CD4-positive, alpha-beta memory T cell (primary cell): Measurements from ENCODE around the gene TEKT4. TPM values are rescaled to one million over a fixed set of nuclear protein-coding genes. Genes with fewer than 3 reads are reported as not detected.
"Not testable (repeated sequence)": the region's sequence is repeated elsewhere in the genome, so short reads cannot be mapped to it uniquely, and the experiment has no call there.

Experiments used
- CTCF ChIA-PET: fragments of 350-600 bp; sonication (Branson Sonifier 250); formaldehyde crosslinking; loops from one replicate; lab custom pipeline; 2021; ENCODE audit warnings: inconsistent platforms; ENCODE audit not compliant: partially characterized antibody; lab: Charles Lee
- POLR2A ChIA-PET: fragments of 350-600 bp; sonication (Branson Sonifier 250); formaldehyde crosslinking; loops from one replicate; lab custom pipeline; 2021; ENCODE audit not compliant: partially characterized antibody; lab: Charles Lee
- DNase-seq, 5 donors: peaks; one replicate each; pipeline versions ENCODE4 v3.0.0 to v3.0.0-alpha.2; 2020 to 2022; ENCODE audit warnings: mixed read lengths in 1 of 5
- H3K27ac ChIP-seq: one replicate; pipeline ENCODE4 v1.7.0; 2013; ENCODE audit warnings: low read depth, low read length
- H3K27me3 ChIP-seq: 2 replicates; pipeline ENCODE4 v1.7.0; 2013; ENCODE audit warnings: mild to moderate bottlenecking, low read length, moderate library complexity; ENCODE audit not compliant: insufficient read depth
- H3K36me3 ChIP-seq: 2 replicates; pipeline ENCODE4 v1.7.0; 2013; ENCODE audit warnings: mild to moderate bottlenecking, low read length, moderate library complexity; ENCODE audit not compliant: insufficient read depth
- H3K4me1 ChIP-seq: 2 replicates; pipeline ENCODE4 v1.7.0; 2013; ENCODE audit warnings: mild to moderate bottlenecking, low read length, moderate library complexity; ENCODE audit not compliant: insufficient read depth
- H3K4me3 ChIP-seq, 2 donors: one replicate each; pipeline ENCODE4 v1.7.0; 2013; ENCODE audit warnings: low read length in 2 of 2, mild to moderate bottlenecking in 1 of 2
- H3K9me3 ChIP-seq, 2 donors: one replicate each; pipeline ENCODE4 v1.7.0; 2013; ENCODE audit warnings: low read length in 2 of 2, control low read depth in 1 of 2; ENCODE audit not compliant: control insufficient read depth in 1 of 2
- H3K27ac Mint-ChIP-seq, 7 donors: one replicate each; pipeline ENCODE4 v1.8.0; 2020 to 2021; ENCODE audit warnings: mixed read lengths in 7 of 7, mild to moderate bottlenecking in 6 of 7, inconsistent platforms in 3 of 7, moderate library complexity in 3 of 7
- H3K27me3 Mint-ChIP-seq, 2 donors: one replicate each; pipeline ENCODE4 v1.8.0; 2020 to 2021; ENCODE audit warnings: mixed read lengths in 2 of 2
- H3K36me3 Mint-ChIP-seq, 2 donors: one replicate each; pipeline ENCODE4 v1.8.0; 2020 to 2021; ENCODE audit warnings: mixed read lengths in 2 of 2, inconsistent platforms in 1 of 2, mild to moderate bottlenecking in 1 of 2
- H3K4me1 Mint-ChIP-seq, 4 donors: one replicate each; pipeline ENCODE4 v1.8.0; 2020 to 2021; ENCODE audit warnings: mixed read lengths in 4 of 4, mild to moderate bottlenecking in 1 of 4
- H3K4me3 Mint-ChIP-seq, 8 donors: one replicate each; pipeline ENCODE4 v1.8.0; 2020 to 2021; ENCODE audit warnings: mixed read lengths in 8 of 8, mild to moderate bottlenecking in 7 of 8, moderate library complexity in 6 of 8, inconsistent platforms in 3 of 8
- H3K9me3 Mint-ChIP-seq, 8 donors: one replicate each; pipeline ENCODE4 v1.8.0; 2020 to 2021; ENCODE audit warnings: mixed read lengths in 8 of 8, mild to moderate bottlenecking in 5 of 8, inconsistent platforms in 3 of 8, moderate library complexity in 1 of 8
- intact Hi-C: fragments of 100-400 bp; cut with micrococcal nuclease; formaldehyde crosslinking; loops from one replicate; pipeline ENCODE4 v1.15.1; 2023
- polyA plus RNA-seq, 2 donors: library from polyadenylated mRNA; unstranded; fragments of 300-500 nt; fragmentation: Illumina TruSeq; gene quantifications; one replicate each; pipeline ENCODE4 v1.2.3, GENCODE V29; 2021
- total RNA-seq, 2 experiments: library from RNA; stranded (reverse); gene quantifications; one replicate each; pipeline ENCODE4 v1.2.3, GENCODE V29; 2021

The TEKT4 gene
- total and polyA plus RNA-seq, 4 experiments from 2014 or later: not detected

DNA sequence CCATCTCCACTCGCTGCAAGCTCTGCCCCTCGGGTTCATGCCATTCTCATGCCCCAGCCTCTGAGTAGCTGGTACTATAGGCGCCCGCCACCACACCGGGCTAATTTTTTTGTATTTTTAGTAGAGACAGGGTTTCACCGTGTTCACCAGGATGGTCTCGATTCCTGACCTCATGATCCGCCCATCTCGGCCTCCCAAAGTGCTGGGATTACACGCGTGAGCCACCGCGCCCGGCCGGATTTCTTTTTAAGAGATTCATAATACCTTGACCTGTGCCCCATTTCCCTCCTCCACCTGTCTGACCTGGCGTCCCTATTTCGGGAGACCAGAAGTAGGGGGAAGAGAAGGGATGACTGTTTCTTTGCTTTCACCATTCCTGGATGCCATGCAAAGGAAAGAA, 8.3 kb upstream of the TEKT4 start:
- intact Hi-C loops, H3K4me3 Mint-ChIP-seq, H3K27me3 ChIP-seq, H3K4me1 Mint-ChIP-seq, H3K36me3 ChIP-seq, H3K9me3 ChIP-seq, H3K27ac Mint-ChIP-seq, H3K36me3 Mint-ChIP-seq, H3K4me3 ChIP-seq, H3K9me3 Mint-ChIP-seq, CTCF ChIA-PET, H3K27ac ChIP-seq, H3K4me1 ChIP-seq, DNase-seq, POLR2A ChIA-PET: not testable (repeated sequence)
- H3K27me3 Mint-ChIP-seq: peaks cover 18 to 26% of the 10 kb centered on the region in 2 donors

DNA sequence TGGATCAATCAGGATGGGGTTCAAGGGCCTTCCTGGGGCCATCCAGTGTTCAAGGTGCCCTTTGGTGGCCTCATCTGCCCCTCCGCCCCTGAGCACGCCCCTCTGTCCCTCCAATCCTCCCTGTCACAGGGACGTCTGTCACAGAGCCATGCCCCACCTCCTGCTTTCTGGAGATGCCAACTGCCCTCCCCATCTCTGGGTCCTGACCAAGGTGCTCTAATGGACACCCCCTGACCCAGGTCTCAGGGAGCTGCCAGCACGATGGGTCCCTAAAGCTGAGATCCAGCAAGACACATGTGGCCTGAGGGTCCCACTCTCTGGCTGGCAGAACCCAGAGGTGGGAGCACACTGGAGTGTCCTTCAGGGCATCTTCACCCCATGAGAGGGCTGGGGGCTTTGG, 2.1 kb upstream of the TEKT4 start:
- no peaks in the 10 kb centered on the region for H3K36me3 Mint-ChIP-seq
- CTCF ChIA-PET: no interaction called here
- intact Hi-C loops: no loop called here
- no peak overlapping the region for H3K27ac ChIP-seq
- H3K4me1 ChIP-seq: no peaks in the 10 kb centered on the region
- H3K4me1 Mint-ChIP-seq: peaks cover 0 to 2% (median 0%) of the 10 kb centered on the region in 4 donors
- POLR2A ChIA-PET: no interaction called here
- H3K9me3 Mint-ChIP-seq: no peaks in the 10 kb centered on the region
- H3K9me3 ChIP-seq: no peaks in the 10 kb centered on the region
- DNase-seq: no peak
- no peak overlapping the region for H3K4me3 Mint-ChIP-seq
- H3K27me3 ChIP-seq: no peaks in the 10 kb centered on the region
- no peak overlapping the region for H3K27ac Mint-ChIP-seq
- H3K27me3 Mint-ChIP-seq: peaks cover 1 to 4% of the 10 kb centered on the region in 2 donors
- no peak overlapping the region for H3K4me3 ChIP-seq
- H3K36me3 ChIP-seq: no peaks in the 10 kb centered on the region

DNA sequence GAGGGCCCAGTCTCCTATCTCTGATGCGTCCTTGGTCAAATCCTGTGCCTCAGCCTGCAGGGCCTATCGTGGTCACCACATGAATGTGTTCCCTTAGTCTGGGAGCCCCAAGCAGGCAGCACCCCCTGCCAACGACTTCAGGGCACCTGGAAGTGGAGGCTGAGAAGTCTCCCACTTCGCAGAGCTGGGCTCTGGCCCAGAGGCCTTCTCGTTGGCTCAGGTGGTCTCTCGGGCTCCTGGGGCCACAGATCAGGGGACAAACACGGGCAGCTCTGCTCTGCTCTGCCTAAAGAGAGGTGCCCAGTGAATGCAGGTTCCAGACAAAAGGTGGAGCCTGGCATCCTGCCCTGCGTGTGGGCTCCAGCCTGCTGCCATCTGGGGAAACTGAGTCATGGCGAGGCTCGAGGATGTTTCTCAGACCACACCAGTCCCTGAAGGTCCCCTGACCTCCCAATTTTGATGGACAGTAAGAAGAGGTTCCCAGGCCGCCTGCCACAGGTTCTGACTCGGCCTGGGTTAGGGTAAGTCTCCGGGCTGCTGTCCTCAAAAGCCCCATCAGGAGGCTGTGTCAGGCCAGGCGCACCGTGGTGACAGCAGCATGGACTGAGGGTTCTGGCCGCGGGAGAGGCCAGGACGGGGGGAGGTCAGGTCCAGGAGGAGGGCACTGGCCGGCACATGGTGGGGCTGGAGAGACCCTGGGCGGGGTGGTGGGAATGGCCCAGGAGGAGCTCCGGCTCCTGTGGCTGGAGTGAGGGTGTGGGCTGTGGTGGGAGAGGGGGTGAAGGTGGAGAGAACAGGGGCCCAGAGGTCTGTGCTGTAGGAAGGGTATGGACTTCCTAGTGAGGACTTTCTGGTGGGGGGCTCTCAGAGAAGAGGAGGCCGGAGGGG, 1.4 kb upstream of the TEKT4 start:
- H3K36me3 ChIP-seq: no peaks in the 10 kb centered on the region
- no peak overlapping the region for H3K27ac ChIP-seq
- CTCF ChIA-PET: no interaction called here
- Mint-ChIP-seq H3K36me3 (no peaks in the 10 kb centered on the region), H3K4me1 (peaks cover 0 to 2% (median 0%) of the 10 kb centered on the region in 4 donors), H3K4me3 (no peak overlapping the region), H3K27me3 (peaks cover 0 to 4% of the 10 kb centered on the region in 2 donors), H3K9me3 (no peaks in the 10 kb centered on the region), H3K27ac (no peak overlapping the region)
- no peaks in the 10 kb centered on the region for H3K9me3 ChIP-seq
- H3K27me3 ChIP-seq: no peaks in the 10 kb centered on the region
- intact Hi-C loops: loop anchor here (10.0 kb wide), 1 partner anchor 245 kb away; no protein-coding TSS in a partner anchor
- no peaks in the 10 kb centered on the region for H3K4me1 ChIP-seq
- H3K4me3 ChIP-seq: no peak overlapping the region
- DNase-seq: no peak
- POLR2A ChIA-PET: no interaction called here

DNA sequence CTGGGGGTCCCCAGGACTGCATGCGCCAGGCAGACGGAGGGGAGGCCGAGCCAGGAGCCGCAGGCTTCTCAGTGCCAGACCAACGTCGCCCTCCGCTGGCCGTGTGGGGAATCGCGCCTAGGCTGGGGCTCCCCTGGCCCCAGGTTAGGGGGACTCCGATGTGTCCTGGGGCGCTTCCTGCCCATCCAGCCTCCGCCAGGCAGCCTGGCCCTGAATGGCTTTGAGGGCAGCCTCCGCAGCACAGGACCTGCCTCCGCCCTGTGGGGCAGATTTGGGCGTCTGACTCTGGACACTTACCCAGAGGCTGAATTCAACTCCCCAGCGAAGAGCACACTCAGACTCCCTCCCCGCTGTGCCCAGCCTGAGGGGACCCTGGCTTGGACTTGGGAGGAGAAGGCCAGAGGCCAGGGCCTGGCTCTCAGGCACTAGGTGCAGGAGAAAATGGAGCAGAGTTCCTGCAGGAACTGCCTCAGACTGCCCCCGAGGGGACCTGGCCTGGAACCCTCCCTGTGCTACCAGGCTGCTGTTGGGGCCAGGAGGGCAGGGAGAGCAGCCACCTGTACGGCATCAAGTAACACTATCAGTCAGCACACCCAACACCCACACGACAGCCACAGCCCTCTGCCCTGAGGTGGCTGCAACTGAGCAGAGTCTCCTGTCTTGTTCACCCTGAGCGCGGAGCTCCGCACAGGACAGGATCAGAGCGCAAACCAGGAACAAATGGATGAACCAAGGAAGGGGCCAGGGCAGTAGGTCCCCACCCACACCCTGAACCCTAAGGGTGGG, 597 bp upstream of the TEKT4 start:
- H3K36me3 ChIP-seq: no peaks in the 10 kb centered on the region
- DNase-seq: no peak
- no peaks in the 10 kb centered on the region for H3K9me3 ChIP-seq
- no peak overlapping the region for H3K27ac ChIP-seq
- H3K4me3 ChIP-seq: no peak overlapping the region
- H3K4me1 Mint-ChIP-seq: peaks cover 0 to 2% (median 0%) of the 10 kb centered on the region in 4 donors
- ChIA-PET CTCF (no interaction called here), POLR2A (no interaction called here)
- no peaks in the 10 kb centered on the region for H3K9me3 Mint-ChIP-seq
- intact Hi-C loops: loop anchor here (10.0 kb wide), 1 partner anchor 244 kb away; no protein-coding TSS in a partner anchor
- peaks cover 0 to 4% of the 10 kb centered on the region in 2 donors for H3K27me3 Mint-ChIP-seq
- H3K27me3 ChIP-seq: no peaks in the 10 kb centered on the region
- H3K36me3 Mint-ChIP-seq: no peaks in the 10 kb centered on the region
- H3K27ac Mint-ChIP-seq: no peak overlapping the region
- H3K4me1 ChIP-seq: no peaks in the 10 kb centered on the region
- no peak overlapping the region for H3K4me3 Mint-ChIP-seq

DNA sequence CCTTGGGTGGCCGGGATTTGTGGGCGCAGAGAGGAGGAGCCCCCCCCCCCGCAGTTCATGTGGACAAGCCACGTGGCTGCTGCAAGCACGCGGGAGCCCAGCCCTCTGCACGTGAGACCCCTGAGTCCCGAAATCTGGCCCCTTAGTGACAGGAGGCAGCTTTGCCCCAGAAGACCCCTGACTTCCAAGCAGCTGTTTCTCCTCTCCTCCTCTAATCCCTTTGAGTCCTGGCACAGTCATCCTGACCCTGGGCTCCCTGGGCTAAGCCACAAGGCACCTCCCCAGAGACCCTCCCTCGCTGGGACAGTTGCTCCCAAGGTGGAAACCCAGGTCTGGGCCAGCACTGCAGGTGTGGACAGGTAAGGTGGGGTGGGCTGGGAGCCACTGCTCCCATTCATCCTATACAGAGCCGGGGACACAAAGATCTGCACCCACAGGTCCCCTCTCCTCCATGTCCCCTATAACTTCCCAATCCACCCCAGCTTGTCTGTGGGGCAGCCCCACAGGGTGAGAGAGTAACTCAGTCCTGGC, 923 bp downstream of the TEKT4 start:
- H3K27ac Mint-ChIP-seq: no peak overlapping the region
- Histone ChIP-seq H3K4me3 (no peak overlapping the region), H3K4me1 (no peaks in the 10 kb centered on the region), H3K36me3 (no peaks in the 10 kb centered on the region), H3K27me3 (no peaks in the 10 kb centered on the region), H3K9me3 (no peaks in the 10 kb centered on the region), H3K27ac (no peak overlapping the region)
- ChIA-PET POLR2A (no interaction called here), CTCF (interaction anchor here (1.1 kb wide), 1 partner anchor 12 kb away, joined by 3 read pairs; no protein-coding TSS in a partner anchor)
- no peaks in the 10 kb centered on the region for H3K9me3 Mint-ChIP-seq
- intact Hi-C loops: loop anchor here (10.0 kb wide), 1 partner anchor 243 kb away; no protein-coding TSS in a partner anchor
- no peak overlapping the region for H3K4me3 Mint-ChIP-seq
- H3K27me3 Mint-ChIP-seq: peaks cover 0 to 4% of the 10 kb centered on the region in 2 donors
- DNase-seq: no peak
- H3K36me3 Mint-ChIP-seq: no peaks in the 10 kb centered on the region
- H3K4me1 Mint-ChIP-seq: peaks cover 0 to 2% (median 0%) of the 10 kb centered on the region in 4 donors

DNA sequence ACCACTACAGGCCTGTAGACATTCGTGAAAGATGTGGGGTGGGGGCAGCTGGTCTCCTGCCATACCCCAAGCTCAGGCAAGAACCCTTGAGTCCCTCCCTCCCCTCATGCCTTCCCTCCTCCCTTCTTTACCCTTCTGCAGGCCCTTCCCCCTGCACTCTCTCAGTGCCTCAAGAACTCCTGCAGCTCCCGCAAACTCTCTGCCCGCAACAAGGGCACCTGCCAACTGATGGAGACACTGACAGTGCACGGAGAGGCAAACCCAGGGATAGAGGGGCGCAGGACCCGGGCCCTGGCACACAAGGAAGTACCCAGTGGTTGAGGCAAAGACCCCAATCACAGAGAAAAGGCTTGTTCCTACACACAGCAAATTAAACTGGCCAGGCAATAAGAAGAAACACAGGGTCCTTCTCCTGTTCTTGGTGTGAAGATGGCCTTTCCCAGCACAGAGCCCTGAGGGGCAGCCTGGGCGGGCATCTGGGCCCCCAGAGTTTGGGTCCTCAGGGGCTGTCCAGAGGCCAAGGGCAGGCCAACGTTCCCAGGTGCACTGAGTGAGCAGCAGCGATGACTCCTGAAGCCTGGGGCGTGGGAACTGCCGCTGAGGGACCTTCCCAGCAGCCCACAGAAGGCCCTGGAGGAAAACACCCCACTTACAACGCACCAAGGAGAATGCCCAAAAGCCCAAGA, 1.6 kb downstream of the TEKT4 start:
- peaks cover 0 to 2% (median 0%) of the 10 kb centered on the region in 4 donors for H3K4me1 Mint-ChIP-seq

More for the DNA sequence above, 1.6 kb downstream of the TEKT4 start:
- H3K4me3 Mint-ChIP-seq: no peak overlapping the region
- ChIA-PET POLR2A (no interaction called here), CTCF (interaction anchor here (0.9 to 1.3 kb wide), 2 partner anchors 9 to 243 kb away, joined by 3 read pairs; no protein-coding TSS in a partner anchor)
- Histone ChIP-seq H3K9me3 (no peaks in the 10 kb centered on the region), H3K36me3 (no peaks in the 10 kb centered on the region), H3K4me1 (no peaks in the 10 kb centered on the region), H3K27ac (no peak overlapping the region), H3K27me3 (no peaks in the 10 kb centered on the region), H3K4me3 (no peak overlapping the region)
- no peaks in the 10 kb centered on the region for H3K36me3 Mint-ChIP-seq
- H3K27me3 Mint-ChIP-seq: peaks cover 0 to 4% of the 10 kb centered on the region in 2 donors
- no peaks in the 10 kb centered on the region for H3K9me3 Mint-ChIP-seq
- DNase-seq: no peak
- no peak overlapping the region for H3K27ac Mint-ChIP-seq
- intact Hi-C loops: loop anchor here (10.0 kb wide), 1 partner anchor 242 kb away; no protein-coding TSS in a partner anchor
